NCI-H1048 (cell line): Measurements from ENCODE around the gene CCDC188.
"Not testable (repeated sequence)": the region's sequence is repeated elsewhere in the genome, so short reads cannot be mapped to it uniquely, and the experiment has no call there.

ENCODE experiments used
- DNase-seq: peaks from one replicate; lab custom pipeline; 2025; lab: John Stamatoyannopoulos, UW

The CCDC188 gene

GRCh38 chr22:20169253-20169822, 18.5 kb upstream of the CCDC188 start:
- no peak for DNase-seq

- DNase-seq: no peak
Observed at GRCh38 chr22:20167643-20168322, 16.9 kb upstream of the CCDC188 start.

GRCh38 chr22:20166703-20167102, 15.8 kb upstream of the CCDC188 start:
- DNase-seq: no peak

GRCh38 chr22:20165913-20166312, 15.1 kb upstream of the CCDC188 start:
- DNase-seq: no peak

GRCh38 chr22:20165421-20165820, 14.6 kb upstream of the CCDC188 start:
- no peak for DNase-seq

- DNase-seq: no peak
Observed at GRCh38 chr22:20164863-20165262, 14.0 kb upstream of the CCDC188 start.

GRCh38 chr22:20160041-20160440, 9.2 kb upstream of the CCDC188 start:
- no peak for DNase-seq

GRCh38 chr22:20159531-20159930, 8.7 kb upstream of the CCDC188 start:
- not testable (repeated sequence) for DNase-seq

GRCh38 chr22:20159076-20159475, 8.2 kb upstream of the CCDC188 start:
- DNase-seq: no peak

- DNase-seq: no peak
Observed at GRCh38 chr22:20158391-20159036, 7.7 kb upstream of the CCDC188 start.

GRCh38 chr22:20157430-20158183, 6.8 kb upstream of the CCDC188 start:
- DNase-seq: no peak

- DNase-seq: peak; percentile 28
Observed at GRCh38 chr22:20156611-20157429, 6.0 kb upstream of the CCDC188 start.

- no peak for DNase-seq
Observed at GRCh38 chr22:20156042-20156389, 5.2 kb upstream of the CCDC188 start.

GRCh38 chr22:20155330-20156041, 4.6 kb upstream of the CCDC188 start:
- no peak for DNase-seq

- no peak for DNase-seq
Observed at GRCh38 chr22:20154602-20155187, 3.8 kb upstream of the CCDC188 start.

GRCh38 chr22:20153945-20154344, 3.1 kb upstream of the CCDC188 start:
- no peak for DNase-seq

- DNase-seq: no peak
Observed at GRCh38 chr22:20152464-20152890, 1.6 kb upstream of the CCDC188 start.

- no peak for DNase-seq
Observed at GRCh38 chr22:20151276-20151588, 377 bp upstream of the CCDC188 start.

GRCh38 chr22:20149257-20150250, 1.3 kb downstream of the CCDC188 start:
- DNase-seq: no peak

- DNase-seq: no peak
Observed at GRCh38 chr22:20148414-20148813, 2.4 kb downstream of the CCDC188 start.
